Calu3 (cell line): Measurements from ENCODE around the gene RNF207. TPM values are rescaled to one million over a fixed set of nuclear protein-coding genes. Genes with fewer than 3 reads are reported as not detected.

ENCODE experiments used
- BruUV-seq: library from RNA; stranded (reverse); fragments of 400-500 nt; replicated peaks from 2 replicates; lab custom pipeline; 2021; lab: Mats Ljungman, UMichigan
- CTCF ChIA-PET: fragments of 300-600 bp; sonication (Branson Sonifier 250); formaldehyde crosslinking; loops from one replicate; lab custom pipeline; 2022; ENCODE audit warnings: antibody characterized with exemption; lab: Charles Lee
- DNase-seq: peaks from one replicate; pipeline ENCODE4 v3.0.0; 2022
- H3K27ac Mint-ChIP-seq: one replicate; pipeline ENCODE4 v1.8.0; 2022; ENCODE audit warnings: mixed read lengths; ENCODE audit not compliant: unreplicated experiment
- H3K27me3 Mint-ChIP-seq: one replicate; pipeline ENCODE4 v1.8.0; 2022; ENCODE audit warnings: mixed read lengths; ENCODE audit not compliant: unreplicated experiment
- H3K36me3 Mint-ChIP-seq: one replicate; pipeline ENCODE4 v1.8.0; 2022; ENCODE audit warnings: mild to moderate bottlenecking, moderate library complexity, mixed read lengths; ENCODE audit not compliant: insufficient read depth, unreplicated experiment
- H3K4me1 Mint-ChIP-seq: one replicate; pipeline ENCODE4 v1.8.0; 2022; ENCODE audit warnings: mild to moderate bottlenecking, low read depth, mixed read lengths; ENCODE audit not compliant: unreplicated experiment
- H3K4me3 Mint-ChIP-seq: one replicate; pipeline ENCODE4 v1.8.0; 2022; ENCODE audit warnings: mild to moderate bottlenecking, low read depth, moderate library complexity, mixed read lengths; ENCODE audit not compliant: unreplicated experiment
- H3K9me3 Mint-ChIP-seq: one replicate; pipeline ENCODE4 v1.8.0; 2022; ENCODE audit warnings: low read depth, mixed read lengths; ENCODE audit not compliant: unreplicated experiment
- intact Hi-C: fragments of 100-400 bp; cut with micrococcal nuclease; formaldehyde crosslinking; loops from one replicate; pipeline ENCODE4 v1.10.0; 2022; ENCODE audit not compliant: unreplicated experiment
- total RNA-seq: library from RNA; stranded (reverse); gene quantifications from 2 replicates; pipeline ENCODE4 v1.2.3, GENCODE V29; 2022
- TF ChIP-seq, protein P1 (sequence below): fragments of 200-600 bp; IDR thresholded peaks from one replicate; pipeline ENCODE4 v1.8.0; 2022; ENCODE audit warnings: antibody characterized with exemption; ENCODE audit not compliant: unreplicated experiment

The RNF207 gene
- total RNA-seq, 1 experiment from 2014 or later, result 160 TPM

DNA sequence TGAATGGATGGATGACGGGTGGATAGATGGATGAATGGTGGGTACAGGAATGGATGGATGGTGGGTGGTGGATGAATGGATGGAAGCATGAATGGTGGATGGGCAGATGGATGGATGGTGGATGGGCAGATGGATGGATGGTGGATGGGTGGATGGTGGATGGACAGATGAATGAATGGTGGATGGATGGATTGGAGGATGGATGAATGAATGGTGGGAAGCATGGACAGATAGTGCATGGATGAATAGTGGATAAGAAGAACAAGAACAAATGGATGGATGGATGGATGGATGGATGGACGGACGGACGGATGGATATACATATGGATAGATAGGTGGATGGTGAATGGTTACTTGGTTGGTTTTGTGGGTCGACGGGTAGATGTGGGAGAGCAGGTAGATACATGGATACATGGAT, 30.5 kb upstream of the RNF207 start:
- H3K9me3 Mint-ChIP-seq, result no peaks in the 10 kb centered on the region
- H3K36me3 Mint-ChIP-seq, result peaks cover 13% of the 10 kb centered on the region
- H3K4me3 Mint-ChIP-seq, result no peak overlapping the region
- TF ChIP-seq, protein P1, sequence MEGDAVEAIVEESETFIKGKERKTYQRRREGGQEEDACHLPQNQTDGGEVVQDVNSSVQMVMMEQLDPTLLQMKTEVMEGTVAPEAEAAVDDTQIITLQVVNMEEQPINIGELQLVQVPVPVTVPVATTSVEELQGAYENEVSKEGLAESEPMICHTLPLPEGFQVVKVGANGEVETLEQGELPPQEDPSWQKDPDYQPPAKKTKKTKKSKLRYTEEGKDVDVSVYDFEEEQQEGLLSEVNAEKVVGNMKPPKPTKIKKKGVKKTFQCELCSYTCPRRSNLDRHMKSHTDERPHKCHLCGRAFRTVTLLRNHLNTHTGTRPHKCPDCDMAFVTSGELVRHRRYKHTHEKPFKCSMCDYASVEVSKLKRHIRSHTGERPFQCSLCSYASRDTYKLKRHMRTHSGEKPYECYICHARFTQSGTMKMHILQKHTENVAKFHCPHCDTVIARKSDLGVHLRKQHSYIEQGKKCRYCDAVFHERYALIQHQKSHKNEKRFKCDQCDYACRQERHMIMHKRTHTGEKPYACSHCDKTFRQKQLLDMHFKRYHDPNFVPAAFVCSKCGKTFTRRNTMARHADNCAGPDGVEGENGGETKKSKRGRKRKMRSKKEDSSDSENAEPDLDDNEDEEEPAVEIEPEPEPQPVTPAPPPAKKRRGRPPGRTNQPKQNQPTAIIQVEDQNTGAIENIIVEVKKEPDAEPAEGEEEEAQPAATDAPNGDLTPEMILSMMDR, result no peak
- CTCF ChIA-PET, result no interaction called here
- no peak overlapping the region for H3K27ac Mint-ChIP-seq
- H3K27me3 Mint-ChIP-seq, result peaks cover 39% of the 10 kb centered on the region
- H3K4me1 Mint-ChIP-seq, result peaks cover 8% of the 10 kb centered on the region
- intact Hi-C loops, result loop anchor here (10.0 kb wide), 1 partner anchor 121 kb away; no protein-coding TSS in a partner anchor
- no peak for DNase-seq
- no TSS peak for BruUV-seq

DNA sequence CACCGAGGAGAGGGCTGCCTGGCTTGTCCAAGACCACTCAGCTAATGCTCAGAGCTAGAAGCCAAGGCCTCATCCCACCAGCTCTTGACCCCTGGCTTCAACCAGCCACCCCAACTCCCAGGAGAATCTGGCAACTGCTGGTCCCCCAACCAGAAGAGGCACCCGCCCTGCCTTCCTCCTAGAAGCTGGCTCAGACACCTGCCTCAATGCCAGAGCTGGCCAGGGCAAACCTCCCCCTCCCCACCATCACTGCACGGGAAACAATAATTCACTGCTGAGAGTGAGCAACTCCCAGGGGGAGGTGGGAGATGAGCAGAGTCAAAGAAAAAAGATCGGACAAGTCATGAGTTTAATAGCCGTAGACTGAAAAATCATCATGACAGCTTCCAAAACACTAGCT, 29.1 kb upstream of the RNF207 start:
- H3K4me3 Mint-ChIP-seq, result no peak overlapping the region
- CTCF ChIA-PET, result no interaction called here
- no peaks in the 10 kb centered on the region for H3K9me3 Mint-ChIP-seq
- peaks cover 13% of the 10 kb centered on the region for H3K36me3 Mint-ChIP-seq
- peaks cover 41% of the 10 kb centered on the region for H3K27me3 Mint-ChIP-seq
- no peak for DNase-seq
- no peak overlapping the region for H3K27ac Mint-ChIP-seq
- intact Hi-C loops, result loop anchor here (10.0 kb wide), 1 partner anchor 122 kb away; no protein-coding TSS in a partner anchor
- TF ChIP-seq, protein P1, result no peak
- peaks cover under 1% of the 10 kb centered on the region for H3K4me1 Mint-ChIP-seq
- BruUV-seq, result no TSS peak

DNA sequence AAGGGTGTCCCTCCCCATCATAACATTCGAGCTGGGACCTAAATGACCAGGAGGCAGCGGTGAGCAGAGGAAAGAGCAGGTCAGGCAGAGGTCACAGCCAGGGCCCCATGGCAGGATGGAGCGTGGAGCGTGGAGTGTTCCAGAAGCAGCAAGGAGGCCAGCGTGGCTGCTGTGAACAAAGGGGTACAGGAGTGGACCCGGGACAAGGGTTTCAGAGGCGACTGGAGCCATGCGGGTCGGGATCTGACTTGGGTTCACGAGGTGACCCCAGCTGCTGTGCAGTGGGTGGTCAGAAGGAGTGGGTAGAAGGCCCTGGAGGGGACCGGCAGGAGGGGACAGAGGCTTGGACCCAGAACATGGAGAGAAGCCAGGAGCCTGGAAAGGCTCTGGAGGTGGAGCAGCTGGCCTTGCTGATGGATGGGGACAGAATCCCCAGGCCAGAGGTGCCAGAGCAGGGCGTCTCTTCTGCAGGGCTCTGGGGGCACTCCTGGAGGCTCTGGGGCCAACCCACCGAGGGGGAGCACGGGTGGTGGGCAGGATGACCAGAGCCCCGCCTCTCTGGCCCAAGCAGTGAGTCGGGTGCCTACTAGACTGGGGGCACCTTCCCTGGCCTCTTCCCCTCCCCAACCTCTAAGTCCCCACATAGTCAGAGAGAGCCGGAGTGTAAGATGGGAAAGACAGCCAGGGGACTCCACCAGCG, 28.1 kb upstream of the RNF207 start:
- Mint-ChIP-seq H3K27me3 (peaks cover 39% of the 10 kb centered on the region), H3K36me3 (peaks cover 13% of the 10 kb centered on the region), H3K4me1 (no peaks in the 10 kb centered on the region), H3K27ac (no peak overlapping the region), H3K9me3 (no peaks in the 10 kb centered on the region), H3K4me3 (no peak overlapping the region)
- CTCF ChIA-PET, result no interaction called here
- DNase-seq, result no peak
- no TSS peak for BruUV-seq
- TF ChIP-seq, protein P1, result no peak
- intact Hi-C loops, result loop anchor here (10.0 kb wide), 1 partner anchor 123 kb away; no protein-coding TSS in a partner anchor

DNA sequence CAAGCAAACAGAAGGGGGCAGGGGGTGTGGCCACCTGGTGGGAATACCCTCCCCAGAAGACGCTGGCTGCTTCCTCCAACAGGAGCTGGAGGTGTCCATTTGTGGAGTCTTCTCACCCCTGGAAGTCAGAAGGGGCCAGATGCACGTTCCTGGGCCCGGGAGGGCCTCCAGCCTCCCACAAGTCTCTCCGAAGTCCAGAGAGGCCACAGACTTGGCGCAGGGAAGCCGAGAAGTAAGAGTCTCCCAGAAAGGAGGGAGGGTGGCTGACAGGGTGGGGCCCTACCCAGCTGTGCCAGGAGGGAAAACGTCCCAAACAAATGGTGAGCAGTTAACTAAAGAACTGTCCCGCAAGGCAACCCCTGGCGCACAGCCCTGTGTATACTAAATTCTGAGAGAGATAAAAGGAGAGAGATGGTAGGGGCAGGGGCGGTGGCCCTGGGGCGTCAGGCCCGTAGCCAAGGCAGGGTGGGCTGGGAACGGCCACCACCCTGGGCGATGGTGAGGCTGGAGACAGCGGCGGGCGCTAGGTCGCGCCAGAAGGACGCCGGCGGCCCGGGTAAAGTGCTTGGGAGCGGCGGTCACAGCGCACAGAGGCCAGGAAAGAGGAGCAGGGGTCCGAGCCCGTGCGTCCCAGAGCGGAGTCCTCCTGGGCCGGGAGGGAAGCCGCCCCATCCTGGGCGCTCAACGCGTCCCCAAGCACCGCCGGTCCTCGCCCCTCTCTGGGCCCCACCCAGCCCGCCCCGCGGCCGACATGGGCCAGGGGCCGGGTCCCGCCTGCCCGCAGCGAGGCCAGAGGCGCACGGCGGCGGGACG, 27.0 kb upstream of the RNF207 start:
- intact Hi-C loops, result loop anchor here (10.0 kb wide), 1 partner anchor 124 kb away; no protein-coding TSS in a partner anchor
- peak overlapping the region; percentile 64 for H3K4me3 Mint-ChIP-seq
- CTCF ChIA-PET, result interaction anchor here (0.6 kb wide), 1 partner anchor 14 kb away, joined by 6 read pairs; no protein-coding TSS in a partner anchor
- no peak overlapping the region for H3K27ac Mint-ChIP-seq
- peaks cover 20% of the 10 kb centered on the region for H3K36me3 Mint-ChIP-seq
- peaks cover 39% of the 10 kb centered on the region for H3K27me3 Mint-ChIP-seq
- DNase-seq, result no peak
- BruUV-seq, result no TSS peak
- TF ChIP-seq, protein P1, result no peak
- no peaks in the 10 kb centered on the region for H3K9me3 Mint-ChIP-seq
- no peaks in the 10 kb centered on the region for H3K4me1 Mint-ChIP-seq
